Hematopoietic multipotent progenitor cell (in vitro differentiated cells): Measurements from ENCODE around the gene ZSWIM4. TPM values are rescaled to one million over a fixed set of nuclear protein-coding genes. Genes with fewer than 3 reads are reported as not detected.
"Not testable (repeated sequence)": the region's sequence is repeated elsewhere in the genome, so short reads cannot be mapped to it uniquely, and the experiment has no call there.

Source experiments
- DNase-seq, 3 donors: peaks; one replicate each; pipeline ENCODE4 v3.0.0-alpha.2; 2011 to 2015; ENCODE audit warnings: low read depth in 2 of 3, low spot score in 2 of 3
- total RNA-seq: library from RNA; depleted of rRNA; stranded (reverse); fragments of >200 nt; gene quantifications from one replicate; pipeline ENCODE4 v1.2.3, GENCODE V29; 2012

ZSWIM4 gene
- total RNA-seq, 1 donor: 15.1 TPM

DNA sequence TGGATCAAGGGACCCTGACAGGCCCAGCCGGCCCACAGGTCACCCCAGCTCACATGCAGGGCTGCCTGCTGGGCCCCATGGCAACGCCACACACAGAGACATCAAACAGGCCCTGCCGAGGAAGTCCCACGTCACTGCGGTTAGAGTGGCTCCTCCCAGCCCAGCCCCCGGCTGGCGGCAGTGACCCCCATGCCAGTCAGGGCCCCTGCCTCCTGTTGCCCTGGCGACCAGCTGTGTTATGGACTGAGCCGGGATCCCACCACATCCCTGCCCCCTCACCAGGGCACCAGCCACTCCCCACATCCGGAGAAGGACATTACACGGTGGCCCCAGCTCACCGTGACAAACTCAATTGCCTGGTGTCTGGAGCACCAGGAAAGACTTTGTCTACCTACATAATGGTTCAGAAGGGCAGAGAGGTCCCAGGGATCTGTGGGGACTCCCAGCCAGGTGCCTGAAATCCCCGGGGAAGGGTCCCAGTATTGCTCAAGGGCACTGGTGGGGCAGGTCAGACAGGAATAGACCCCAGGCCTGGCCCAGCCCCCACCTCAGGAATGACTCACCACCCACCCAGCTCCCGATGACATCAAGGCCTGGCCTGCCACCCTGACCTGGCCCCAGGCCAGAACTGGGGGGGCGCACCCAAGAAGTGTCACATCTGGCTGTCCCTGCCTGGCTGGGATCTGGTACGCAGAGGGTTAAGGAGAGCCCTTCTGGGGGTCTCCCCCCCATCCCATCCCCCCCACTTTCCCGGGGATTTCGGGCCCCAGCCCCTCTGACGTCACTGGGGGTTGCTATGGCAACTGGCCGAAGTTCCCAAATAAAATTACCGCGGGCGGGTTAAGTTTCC is 51.5 kb downstream of the ZSWIM4 start:
- peak; percentile 95 to 99 (median 99) for DNase-seq

DNA sequence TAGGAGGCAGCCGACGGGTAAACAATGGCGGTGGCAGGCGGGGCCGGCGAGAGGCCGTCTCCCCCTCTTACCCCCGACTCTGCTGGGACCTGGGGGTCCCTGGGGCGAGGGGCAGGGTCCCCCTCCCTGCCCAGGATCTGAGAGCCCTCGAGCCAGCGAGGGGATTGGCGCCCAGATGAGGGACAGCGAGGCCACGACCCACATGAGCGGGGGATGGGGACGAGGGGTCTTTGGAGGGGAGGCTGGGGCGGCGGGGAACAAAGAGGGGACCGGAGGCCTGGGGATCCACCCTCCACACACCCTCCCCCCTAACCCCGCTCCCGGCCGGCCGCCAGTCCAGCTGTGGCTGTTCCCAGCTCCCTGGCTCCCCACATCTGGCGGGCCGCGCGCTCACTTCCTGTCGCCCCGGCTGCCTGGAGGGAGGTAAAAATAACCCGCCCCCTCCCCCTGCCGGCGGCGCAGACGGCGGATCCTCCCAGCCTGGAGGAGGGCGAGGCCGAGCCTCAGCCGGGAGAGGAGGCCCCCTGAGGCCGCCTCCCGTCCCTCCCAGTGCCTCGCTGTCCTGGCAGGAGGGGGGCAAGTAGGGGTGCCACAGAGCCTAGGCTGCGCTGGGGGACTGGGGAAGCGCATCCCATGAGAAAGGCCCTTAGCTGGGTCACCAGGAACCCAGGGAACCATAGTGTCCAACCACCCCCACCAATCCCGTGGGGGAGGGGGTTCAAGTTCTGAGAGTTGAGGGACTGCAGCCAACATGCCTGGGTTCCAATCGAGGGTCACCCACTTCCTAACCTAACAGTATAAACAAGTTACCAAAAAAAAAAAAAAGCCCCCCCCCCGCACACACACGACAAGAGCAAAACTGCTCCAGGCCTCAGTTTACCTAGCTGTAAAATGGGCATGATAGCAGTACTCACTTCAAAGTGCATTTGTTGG is 52.4 kb downstream of the ZSWIM4 start:
- DNase-seq: peak in 2 of 3 donors; percentile 88 to 91

- DNase-seq: no peak
These were observed 53.1 kb downstream of the ZSWIM4 start for GRCh38 chr19:13848340-13848677.

DNA sequence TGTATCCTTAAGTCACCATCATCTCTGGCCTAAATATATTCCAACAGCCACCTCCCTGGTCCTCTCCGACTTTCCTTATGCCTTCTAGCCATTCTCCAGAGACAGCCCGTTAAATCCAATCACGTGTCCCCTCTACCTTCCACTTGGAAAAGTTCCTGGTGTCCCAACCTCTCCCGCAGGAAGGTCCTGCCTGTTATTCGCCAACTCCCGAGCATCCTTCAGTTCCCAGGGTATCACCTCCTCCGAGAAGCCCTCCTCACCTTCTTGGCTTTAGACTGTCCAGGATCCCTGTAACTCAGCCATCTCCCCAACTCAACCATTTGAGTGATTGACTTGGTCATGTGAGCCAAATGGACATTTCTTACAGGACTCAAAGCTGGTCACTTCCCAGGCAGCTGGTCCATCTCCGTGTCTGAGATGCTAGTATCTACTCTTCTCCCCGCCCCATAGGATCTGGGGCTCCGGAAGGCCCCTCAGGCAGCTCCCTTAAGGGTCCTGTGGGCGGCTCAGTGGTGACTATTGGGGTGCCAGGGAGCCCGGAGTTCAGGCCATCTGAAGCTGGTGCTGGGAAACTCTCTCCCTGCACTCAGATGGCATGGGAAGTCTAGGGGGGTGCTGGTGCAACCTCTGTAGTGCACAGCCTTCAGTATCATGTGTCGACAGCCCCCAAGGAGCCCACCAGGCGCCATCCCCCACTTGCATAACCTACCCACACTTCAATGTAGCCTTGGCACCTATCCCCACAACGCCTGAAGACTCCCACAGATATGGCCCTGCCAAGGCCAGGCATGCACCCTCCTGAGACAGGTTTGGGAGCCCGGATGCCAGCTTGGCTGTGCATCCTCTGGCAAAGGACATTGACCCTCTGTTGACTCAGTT is 53.8 kb downstream of the ZSWIM4 start:
- no peak for DNase-seq

DNA sequence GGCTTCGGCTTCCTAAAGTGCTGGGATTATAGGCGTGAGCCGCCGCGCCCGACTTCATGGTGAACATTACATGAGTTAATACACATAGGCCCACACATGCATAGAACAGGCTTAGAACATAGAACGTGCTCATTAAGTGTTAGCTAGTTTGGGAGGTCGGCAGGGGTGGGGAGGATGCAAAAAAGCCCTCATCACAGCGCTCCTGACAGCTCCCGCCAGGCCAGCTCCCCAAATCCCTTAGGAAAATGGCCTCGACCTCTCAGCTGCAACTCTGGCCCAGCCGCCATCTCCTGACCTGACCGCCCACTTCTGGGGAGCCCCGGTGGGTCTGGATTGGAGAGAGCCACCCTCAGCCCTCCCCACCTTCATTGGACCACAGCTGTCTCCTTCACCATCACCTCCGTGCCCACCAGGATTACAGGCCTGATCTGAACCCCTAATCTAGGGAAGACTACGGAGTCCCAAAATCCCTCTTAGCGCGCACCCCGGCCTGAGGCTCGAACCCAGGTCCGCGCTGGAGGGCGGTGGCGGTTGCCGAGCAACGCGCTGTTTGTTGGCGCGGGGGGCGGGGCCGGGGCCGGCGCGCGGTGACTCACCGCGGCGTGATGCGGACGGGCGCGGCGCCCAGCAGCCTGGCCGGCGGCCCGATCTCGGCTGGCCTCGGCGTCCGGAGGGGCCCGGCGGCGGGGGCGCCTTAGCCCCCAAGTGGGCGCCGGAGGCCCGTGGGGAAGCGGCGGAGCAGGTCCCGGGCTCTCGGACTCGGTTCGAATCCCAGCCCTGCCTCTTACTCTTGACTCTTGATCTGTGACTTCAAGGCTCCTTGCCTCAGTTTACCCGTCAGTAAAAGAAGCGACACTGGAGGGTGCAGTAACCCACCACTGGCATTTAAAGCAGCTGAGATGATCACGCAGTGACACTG is 55.0 kb downstream of the ZSWIM4 start:
- peak in 2 of 3 donors; percentile 81 to 84 for DNase-seq

GRCh38 chr19:13850910-13851733 is 55.9 kb downstream of the ZSWIM4 start:
- peak in 2 of 3 donors; percentile 86 to 92 for DNase-seq

DNA sequence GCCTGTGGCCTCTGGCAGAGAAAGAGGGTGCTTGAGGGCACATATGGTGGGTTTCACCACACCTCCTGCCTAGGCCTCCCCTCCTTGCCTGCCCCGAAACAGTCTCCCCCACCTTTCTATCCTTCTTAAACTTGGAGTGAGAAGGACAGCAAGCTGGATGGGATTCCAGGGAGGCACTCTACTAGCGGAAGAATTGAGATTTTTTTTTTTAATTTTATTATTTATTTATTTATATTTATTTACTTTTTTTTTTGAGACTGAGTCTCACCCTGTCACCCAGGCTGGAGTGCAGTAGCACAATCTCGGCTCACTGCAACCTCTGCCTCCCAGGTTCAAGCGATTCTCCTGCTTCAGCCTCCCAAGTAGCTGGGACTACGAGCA is 56.5 kb downstream of the ZSWIM4 start:
- not testable (repeated sequence) for DNase-seq

DNA sequence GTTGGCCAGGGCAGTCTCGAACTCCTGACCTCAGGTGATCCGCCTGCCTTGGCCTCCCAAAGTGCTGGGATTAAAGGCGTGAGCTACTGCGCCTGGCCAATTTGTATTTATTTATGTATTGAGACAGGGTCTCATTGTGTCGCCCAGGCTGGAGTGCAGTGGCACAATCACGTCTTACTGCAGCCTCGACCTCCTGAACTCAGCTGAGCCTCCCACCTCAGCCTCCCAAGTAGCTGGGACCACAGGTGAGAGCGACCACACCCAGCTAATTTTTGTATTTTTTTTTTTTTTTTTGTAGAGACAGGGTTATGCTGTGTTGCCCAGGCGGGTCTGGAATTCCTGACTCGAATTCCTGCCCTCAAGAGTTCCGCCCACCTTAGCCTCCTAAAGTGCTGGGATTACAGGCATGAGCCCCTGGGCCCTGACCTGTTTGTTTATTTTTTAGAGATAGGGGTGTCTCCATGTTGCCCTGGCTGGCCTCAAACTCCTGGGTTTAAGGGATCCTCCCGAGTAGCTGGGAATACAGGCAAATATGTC is 57.0 kb downstream of the ZSWIM4 start:
- DNase-seq: not testable (repeated sequence)

- no peak for DNase-seq
These were observed 61.3 kb downstream of the ZSWIM4 start for GRCh38 chr19:13856497-13856896.

DNA sequence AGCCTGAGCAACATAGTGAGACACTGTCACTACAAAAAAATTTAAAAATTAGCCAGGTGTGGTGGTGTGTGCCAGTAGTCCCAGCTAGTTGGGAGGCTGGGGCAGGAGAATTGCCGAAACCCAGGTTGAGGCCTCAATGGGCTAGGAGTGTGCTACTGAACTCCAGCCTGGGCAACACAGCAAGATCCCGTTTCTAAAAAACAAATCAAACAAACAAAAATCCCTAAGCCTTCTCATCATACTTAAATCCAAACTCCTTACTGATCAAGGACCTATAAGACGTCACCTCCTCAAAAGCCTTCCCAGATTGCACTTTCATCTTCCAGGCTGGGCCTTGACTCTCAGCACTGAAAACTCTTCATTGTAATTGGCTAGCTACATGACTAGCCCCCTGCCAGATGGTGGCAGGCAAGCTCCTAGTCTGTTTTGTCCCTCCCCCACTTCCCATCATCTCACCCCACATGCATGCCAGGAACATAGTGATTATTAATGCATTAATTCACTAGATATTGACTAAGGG is 64.2 kb downstream of the ZSWIM4 start:
- peak in 1 of 3 donors; percentile 62 for DNase-seq

DNA sequence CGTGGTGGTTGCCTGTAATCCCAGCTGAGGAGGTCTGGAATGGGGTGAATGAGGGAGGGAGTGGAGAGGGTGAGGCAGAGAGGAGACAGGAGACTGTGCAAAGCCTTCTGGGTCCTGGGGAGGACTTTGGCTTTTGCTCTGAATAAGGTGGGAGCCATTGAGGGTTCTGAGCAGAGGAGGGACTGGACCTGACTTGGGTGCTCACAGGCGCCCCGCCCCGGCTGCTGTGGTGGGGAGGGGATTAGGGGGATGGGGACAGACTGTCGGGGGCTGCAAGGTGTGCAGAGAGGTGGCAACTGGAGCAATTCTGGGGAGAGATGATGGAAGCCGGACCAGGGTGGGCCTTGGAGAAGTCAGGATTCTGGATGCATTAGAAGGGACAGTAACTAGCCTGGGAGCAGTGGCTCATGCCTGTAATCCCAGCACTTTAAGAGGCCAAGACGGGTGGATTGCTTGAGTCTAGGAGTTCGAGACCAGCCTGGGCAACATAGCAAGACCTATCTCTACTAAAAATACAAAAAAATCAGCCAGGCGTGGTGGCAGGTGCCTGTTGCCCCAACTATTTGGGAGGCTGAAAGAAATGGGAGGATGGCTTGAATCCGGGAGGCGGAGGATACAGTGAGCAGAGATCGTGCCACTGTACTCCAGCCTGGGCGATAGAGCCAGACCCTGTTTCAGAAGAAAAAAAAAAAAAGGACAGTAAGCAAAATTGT is 65.6 kb downstream of the ZSWIM4 start:
- DNase-seq: no peak

GRCh38 chr19:13861392-13861713 is 66.1 kb downstream of the ZSWIM4 start:
- DNase-seq: no peak

DNA sequence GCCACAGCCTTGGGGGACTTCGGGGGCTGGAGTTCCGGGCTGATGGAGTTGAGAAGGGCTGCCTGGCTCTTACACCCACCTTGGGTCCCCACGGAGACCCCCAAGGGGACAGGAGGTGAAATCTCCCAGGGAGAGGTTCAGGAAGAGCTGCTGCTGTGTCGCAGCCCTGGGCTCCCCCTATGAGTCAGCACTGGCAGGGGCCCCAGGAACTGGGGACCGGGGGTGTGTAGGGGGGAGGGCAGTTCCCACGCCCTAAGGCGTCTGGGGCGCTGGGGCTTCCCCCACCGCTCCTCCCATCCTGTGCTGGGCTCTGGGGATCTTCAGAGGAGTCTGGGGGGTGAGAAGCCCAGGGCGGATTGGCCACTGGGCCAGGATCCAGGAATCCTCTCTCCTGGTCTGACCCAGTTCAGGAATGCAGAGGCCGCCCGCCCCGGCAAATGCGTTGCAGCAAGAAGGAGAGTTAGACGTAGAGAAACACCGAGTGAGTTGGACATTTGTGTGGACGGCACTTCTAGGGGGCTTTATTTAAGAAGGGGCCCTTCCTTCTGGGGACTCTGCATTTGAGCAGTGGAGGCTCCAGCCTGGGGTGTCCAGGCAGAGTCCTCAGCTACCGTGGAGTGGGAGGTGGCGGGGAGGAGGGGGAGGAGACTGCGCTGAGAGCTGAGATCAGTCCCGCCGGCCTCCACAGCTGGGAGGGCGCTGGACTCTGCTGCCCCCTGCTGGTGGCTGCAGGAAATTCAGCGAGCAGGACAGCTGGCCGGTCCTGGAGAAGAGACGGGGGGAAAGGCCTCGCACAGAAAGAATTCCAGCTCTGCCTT is 66.7 kb downstream of the ZSWIM4 start:
- DNase-seq: peak; percentile 84 to 92 (median 91)

- DNase-seq: peak in 1 of 3 donors; percentile 40
These were observed 68.9 kb downstream of the ZSWIM4 start for GRCh38 chr19:13864046-13864666.

DNA sequence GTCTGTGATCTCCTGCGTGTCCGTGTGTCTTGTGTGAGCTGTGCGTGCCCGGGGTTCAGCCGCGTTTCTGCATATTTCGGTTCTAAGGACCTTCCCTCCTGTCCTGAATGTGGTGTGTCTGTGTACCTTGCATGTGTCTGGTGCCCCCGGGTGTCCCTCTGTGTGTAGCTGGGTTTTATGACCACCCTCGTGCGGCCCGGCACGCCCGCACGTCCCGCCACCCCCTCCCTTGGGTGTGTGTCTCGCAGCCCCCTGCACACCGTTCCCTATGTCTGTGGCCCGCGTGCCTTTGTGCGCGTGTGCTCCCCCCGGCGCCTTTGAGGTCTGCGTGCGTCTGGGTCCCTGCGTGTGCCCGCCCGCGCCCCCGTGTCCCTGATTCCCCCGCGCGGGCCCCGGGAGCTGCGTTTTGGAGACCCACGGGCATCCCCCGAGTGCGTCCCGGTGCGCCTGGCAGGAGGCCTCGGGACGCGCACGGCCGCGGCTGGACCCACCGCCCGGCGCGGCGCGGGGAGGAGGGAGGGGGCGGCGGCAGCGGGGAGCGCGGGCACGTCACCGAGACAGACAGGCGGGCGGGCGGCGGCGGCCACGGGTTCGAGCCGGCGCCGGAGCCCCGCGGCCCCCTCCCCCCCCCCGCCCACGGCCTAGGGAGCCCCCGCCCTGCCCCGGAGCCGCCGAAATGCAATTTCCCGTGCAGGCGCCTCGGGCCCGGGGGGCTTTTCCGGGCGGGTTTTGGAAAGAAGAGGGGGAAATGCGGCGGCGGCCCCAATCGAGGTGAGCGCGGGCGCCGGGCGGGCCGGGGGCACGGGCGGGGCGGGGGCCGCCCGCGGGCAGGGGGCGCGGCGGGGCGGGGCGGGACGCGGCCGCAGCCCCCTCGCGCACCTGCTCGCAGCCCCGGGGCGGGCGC is 69.7 kb downstream of the ZSWIM4 start:
- DNase-seq: no peak
